Measurements from ENCODE around the gene PLVAP. TPM values are rescaled to one million over a fixed set of nuclear protein-coding genes. Genes with fewer than 3 reads are reported as not detected.

PLVAP gene
- total RNA-seq, 1 experiment from 2014 or later: not detected

GRCh38 chr19:17327068-17327653 lies 50.0 kb downstream of the PLVAP start:
- Histone ChIP-seq H3K4me2 (ENCODE audit: insufficient read depth, insufficient read length, low read length) (peak overlapping the region; percentile 37), H3K9me3 (ENCODE audit: control insufficient read depth, low read depth, low read length) (no peaks in the 10 kb centered on the region), H3K79me1 (ENCODE audit: insufficient read depth, low read depth, low read length, poor library complexity, severe bottlenecking) (no peaks in the 10 kb centered on the region), H2BK12ac (ENCODE audit: insufficient read length, low read depth, low read length) (no peak overlapping the region), H3K18ac (ENCODE audit: insufficient read length, low read depth, low read length) (no peak overlapping the region), H4K20me1 (ENCODE audit: control insufficient read depth, insufficient read depth, insufficient read length) (no peaks in the 10 kb centered on the region), H3K14ac (ENCODE audit: insufficient read depth, low read length) (no peak overlapping the region), H4K5ac (ENCODE audit: insufficient read length, low read depth, low read length) (no peak overlapping the region), H2BK15ac (ENCODE audit: low read depth, low read length) (no peak overlapping the region), H4K91ac (ENCODE audit: insufficient read length, low read depth, low read length) (no peak overlapping the region), H3K9ac (ENCODE audit: extremely low read depth, insufficient read length, low read length) (peak overlapping the region; percentile 0), H2BK5ac (ENCODE audit: insufficient read length, low read length) (no peak overlapping the region), H2BK20ac (ENCODE audit: low read depth, low read length, poor library complexity, severe bottlenecking) (no peak overlapping the region), H3K23me2 (ENCODE audit: insufficient read length, low read depth, low read length, poor library complexity, severe bottlenecking) (peaks cover 5% of the 10 kb centered on the region), H3K27me3 (ENCODE audit: insufficient read depth, low read length) (no peaks in the 10 kb centered on the region), H2AK5ac (ENCODE audit: insufficient read length, low read length) (no peak overlapping the region), H3K4me1 (ENCODE audit: insufficient read depth, low read length) (no peaks in the 10 kb centered on the region), H4K8ac (replicated peaks; ENCODE audit: insufficient read length, low read depth, low read length) (no peak overlapping the region), H3T11ph (ENCODE audit: low read length) (no peak overlapping the region), H3K27ac (ENCODE audit: insufficient read length, low read depth, low read length) (no peak overlapping the region), H2BK120ac (ENCODE audit: low read depth, low read length, poor library complexity, severe bottlenecking) (no peak overlapping the region), H3K4ac (ENCODE audit: low read depth, low read length) (no peak overlapping the region), H2AFZ (ENCODE audit: low read length) (no peak overlapping the region), H3K79me2 (ENCODE audit: insufficient read depth, low read length) (no peaks in the 10 kb centered on the region), H3K56ac (ENCODE audit: insufficient read length, low read depth, low read length) (no peak overlapping the region), H3K23ac (ENCODE audit: insufficient read length, low read depth, low read length) (no peak overlapping the region)
- TF ChIP-seq, protein P1, sequence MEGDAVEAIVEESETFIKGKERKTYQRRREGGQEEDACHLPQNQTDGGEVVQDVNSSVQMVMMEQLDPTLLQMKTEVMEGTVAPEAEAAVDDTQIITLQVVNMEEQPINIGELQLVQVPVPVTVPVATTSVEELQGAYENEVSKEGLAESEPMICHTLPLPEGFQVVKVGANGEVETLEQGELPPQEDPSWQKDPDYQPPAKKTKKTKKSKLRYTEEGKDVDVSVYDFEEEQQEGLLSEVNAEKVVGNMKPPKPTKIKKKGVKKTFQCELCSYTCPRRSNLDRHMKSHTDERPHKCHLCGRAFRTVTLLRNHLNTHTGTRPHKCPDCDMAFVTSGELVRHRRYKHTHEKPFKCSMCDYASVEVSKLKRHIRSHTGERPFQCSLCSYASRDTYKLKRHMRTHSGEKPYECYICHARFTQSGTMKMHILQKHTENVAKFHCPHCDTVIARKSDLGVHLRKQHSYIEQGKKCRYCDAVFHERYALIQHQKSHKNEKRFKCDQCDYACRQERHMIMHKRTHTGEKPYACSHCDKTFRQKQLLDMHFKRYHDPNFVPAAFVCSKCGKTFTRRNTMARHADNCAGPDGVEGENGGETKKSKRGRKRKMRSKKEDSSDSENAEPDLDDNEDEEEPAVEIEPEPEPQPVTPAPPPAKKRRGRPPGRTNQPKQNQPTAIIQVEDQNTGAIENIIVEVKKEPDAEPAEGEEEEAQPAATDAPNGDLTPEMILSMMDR (conservative IDR thresholded peaks at IDR 0.05): no peak
- Mint-ChIP-seq H3K4me3 (peak overlapping the region; percentile 81 to 93), H3K36me3 (ENCODE audit: insufficient read depth in 1 of 3, low read depth in 3 of 3) (peaks cover 9 to 45% (median 34%) of the 10 kb centered on the region in 3 experiments), H3K9me3 (no peaks in the 10 kb centered on the region), H3K27ac (peak overlapping the region in 2 of 3 experiments; percentile 96 to 97; a peak in 3 of 7 replicates), H3K27me3 (ENCODE audit: low read depth) (peaks cover 7% of the 10 kb centered on the region), H3K4me1 (peaks cover 6 to 25% of the 10 kb centered on the region in 2 experiments)
- WGBS (ENCODE audit: extremely low coverage, insufficient read length, low lambda C conversion rate): no CpG with 5 or more reads among the region's 27 CpGs
- no peak for DNase-seq
